ENCODE data around the gene SIRT2. TPM values are rescaled to one million over a fixed set of nuclear protein-coding genes. Genes with fewer than 3 reads are reported as not detected.

The SIRT2 gene
- total and polyA plus RNA-seq, 2 of the 8 experiments (the other 6 are each of a cell fraction or from before 2014, with no cell fraction given) = 6.5 to 10.0 TPM

DNA sequence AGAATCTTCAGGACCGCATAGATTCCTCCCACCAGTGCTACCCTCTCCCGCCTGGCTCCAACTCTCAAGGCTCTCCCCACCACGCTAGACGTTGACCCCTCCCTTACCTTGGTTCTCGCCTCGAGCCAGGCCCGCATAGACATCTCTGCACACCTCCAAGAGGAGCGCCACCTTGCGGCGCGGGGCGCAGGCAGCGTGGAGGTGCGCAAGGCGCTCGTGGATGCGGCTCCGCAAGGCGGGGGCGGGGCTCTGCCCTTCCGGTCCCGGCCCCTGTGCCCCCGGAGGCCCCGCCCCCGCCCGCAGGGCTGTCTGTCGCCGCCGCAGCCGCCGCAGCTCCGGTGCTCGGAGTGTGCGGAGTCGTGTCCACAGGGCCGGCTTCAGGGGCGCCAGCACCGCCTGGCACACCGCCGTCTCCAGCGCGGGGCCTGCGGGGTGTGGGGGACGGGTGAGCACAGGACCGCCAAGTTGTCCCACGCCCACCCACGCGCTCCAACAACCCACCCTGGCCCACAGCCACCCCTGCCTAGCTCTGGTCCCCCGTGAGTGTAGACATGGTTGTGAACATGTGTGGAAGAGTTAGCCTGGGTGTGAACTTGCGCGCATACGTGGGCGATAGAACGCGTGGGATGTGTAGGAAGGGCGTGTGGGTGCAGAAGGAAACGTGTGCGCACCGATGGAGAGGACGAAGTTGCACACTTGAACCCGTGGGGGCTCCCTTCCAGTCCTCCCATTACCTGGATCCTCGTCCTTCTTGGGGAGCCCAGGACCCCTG lies 29.4 kb downstream of the SIRT2 start (continued):
- TF ChIP-seq, protein P1, sequence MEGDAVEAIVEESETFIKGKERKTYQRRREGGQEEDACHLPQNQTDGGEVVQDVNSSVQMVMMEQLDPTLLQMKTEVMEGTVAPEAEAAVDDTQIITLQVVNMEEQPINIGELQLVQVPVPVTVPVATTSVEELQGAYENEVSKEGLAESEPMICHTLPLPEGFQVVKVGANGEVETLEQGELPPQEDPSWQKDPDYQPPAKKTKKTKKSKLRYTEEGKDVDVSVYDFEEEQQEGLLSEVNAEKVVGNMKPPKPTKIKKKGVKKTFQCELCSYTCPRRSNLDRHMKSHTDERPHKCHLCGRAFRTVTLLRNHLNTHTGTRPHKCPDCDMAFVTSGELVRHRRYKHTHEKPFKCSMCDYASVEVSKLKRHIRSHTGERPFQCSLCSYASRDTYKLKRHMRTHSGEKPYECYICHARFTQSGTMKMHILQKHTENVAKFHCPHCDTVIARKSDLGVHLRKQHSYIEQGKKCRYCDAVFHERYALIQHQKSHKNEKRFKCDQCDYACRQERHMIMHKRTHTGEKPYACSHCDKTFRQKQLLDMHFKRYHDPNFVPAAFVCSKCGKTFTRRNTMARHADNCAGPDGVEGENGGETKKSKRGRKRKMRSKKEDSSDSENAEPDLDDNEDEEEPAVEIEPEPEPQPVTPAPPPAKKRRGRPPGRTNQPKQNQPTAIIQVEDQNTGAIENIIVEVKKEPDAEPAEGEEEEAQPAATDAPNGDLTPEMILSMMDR (IDR thresholded peaks at IDR 0.05; ENCODE audit: control extremely low read depth in 1 of 3, insufficient read depth in 1 of 3, low read depth in 1 of 3, low read length in 3 of 3) = peak; percentile 63 to 80 (median 73)
- TF ChIP-seq SRF (IDR thresholded peaks at IDR 0.05; ENCODE audit: low read depth, low read length) (no peak), KDM1A (IDR thresholded peaks at IDR 0.05; ENCODE audit: borderline replicate concordance, low read length) (peak; percentile 34; the same call in 1 of the 2 replicates), BCL11A (IDR thresholded peaks at IDR 0.05; ENCODE audit: low read depth in 2 of 2, low read length in 2 of 2) (no peak), JUN (IDR thresholded peaks at IDR 0.05; ENCODE audit: low read depth, low read length) (no peak), EGR1 (IDR thresholded peaks at IDR 0.05; ENCODE audit: borderline replicate concordance, low read depth, low read length) (peak; percentile 63; the same call in 1 of the 2 replicates), POLR2A (IDR thresholded peaks at IDR 0.05; ENCODE audit: control extremely low read depth in 1 of 2, low read depth in 2 of 2, low read length in 2 of 2) (no peak), POU5F1 (IDR thresholded peaks at IDR 0.05; ENCODE audit: low read depth, low read length) (no peak), RAD21 (IDR thresholded peaks at IDR 0.05 in 1 of 2, conservative IDR thresholded peaks at IDR 0.05 in 1 of 2; ENCODE audit: low read depth in 2 of 2, low read length in 2 of 2) (peak; percentile 22 to 57), RXRA (IDR thresholded peaks at IDR 0.05; ENCODE audit: insufficient read depth, low read depth, low read length) (no peak), SIN3A (conservative IDR thresholded peaks at IDR 0.05 in 1 of 2, IDR thresholded peaks at IDR 0.05 in 1 of 2; ENCODE audit: low read depth in 1 of 2, low read length in 2 of 2) (peak in 1 of 2 experiments; percentile 66; a peak in 1 of 4 replicates), CBX5 (IDR thresholded peaks at IDR 0.05; ENCODE audit: low read depth, low read length) (no peak), BRCA1 (IDR thresholded peaks at IDR 0.05; ENCODE audit: low read depth, low read length) (no peak), HDAC2 (IDR thresholded peaks at IDR 0.05; ENCODE audit: borderline replicate concordance in 1 of 2, low read depth in 2 of 2, low read length in 2 of 2) (peak; percentile 95 to 100), SAP30 (IDR thresholded peaks at IDR 0.05; ENCODE audit: insufficient read depth, insufficient replicate concordance, low read length) (no peak), FOSL1 (IDR thresholded peaks at IDR 0.05; ENCODE audit: insufficient read depth, low read depth, low read length) (no peak), SUZ12 (IDR thresholded peaks at IDR 0.05; ENCODE audit: low read length) (peak; percentile 52; the same call in 1 of the 2 replicates)
- TF ChIP-seq, protein P2, sequence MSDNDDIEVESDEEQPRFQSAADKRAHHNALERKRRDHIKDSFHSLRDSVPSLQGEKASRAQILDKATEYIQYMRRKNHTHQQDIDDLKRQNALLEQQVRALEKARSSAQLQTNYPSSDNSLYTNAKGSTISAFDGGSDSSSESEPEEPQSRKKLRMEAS (IDR thresholded peaks at IDR 0.05) = peak; percentile 84
- TF ChIP-seq, protein P3, sequence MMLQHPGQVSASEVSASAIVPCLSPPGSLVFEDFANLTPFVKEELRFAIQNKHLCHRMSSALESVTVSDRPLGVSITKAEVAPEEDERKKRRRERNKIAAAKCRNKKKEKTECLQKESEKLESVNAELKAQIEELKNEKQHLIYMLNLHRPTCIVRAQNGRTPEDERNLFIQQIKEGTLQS (IDR thresholded peaks at IDR 0.05; ENCODE audit: insufficient read depth, low read depth, low read length) = no peak

All from H1 (cell line).